Brain pericyte (primary cell): ENCODE measurements around the gene ALK.

Experiments
- DNase-seq: peaks from one replicate; pipeline ENCODE4 v3.0.0-alpha.2; 2012; ENCODE audit warnings: low read depth, low spot score

The ALK gene

DNA sequence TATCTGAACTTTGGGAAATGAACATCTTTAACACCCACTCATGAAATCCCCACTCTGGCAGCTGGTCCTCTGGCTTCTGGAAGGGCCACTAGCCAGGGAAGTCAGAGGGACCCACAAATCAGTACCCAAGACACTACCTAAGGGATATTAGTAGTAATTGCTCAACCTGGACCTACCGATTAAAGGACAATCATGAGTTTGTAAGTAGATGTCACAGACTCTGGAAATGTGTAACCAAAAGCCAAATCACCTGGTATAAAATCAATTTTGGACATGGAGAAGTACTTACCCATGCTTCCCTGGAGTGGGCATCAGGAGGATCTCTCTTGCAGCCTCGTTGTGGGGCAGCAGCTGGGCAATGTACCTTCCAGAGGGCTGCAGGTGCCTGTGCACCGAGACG lies 389.8 kb downstream of the ALK start:
- no peak for DNase-seq

DNA sequence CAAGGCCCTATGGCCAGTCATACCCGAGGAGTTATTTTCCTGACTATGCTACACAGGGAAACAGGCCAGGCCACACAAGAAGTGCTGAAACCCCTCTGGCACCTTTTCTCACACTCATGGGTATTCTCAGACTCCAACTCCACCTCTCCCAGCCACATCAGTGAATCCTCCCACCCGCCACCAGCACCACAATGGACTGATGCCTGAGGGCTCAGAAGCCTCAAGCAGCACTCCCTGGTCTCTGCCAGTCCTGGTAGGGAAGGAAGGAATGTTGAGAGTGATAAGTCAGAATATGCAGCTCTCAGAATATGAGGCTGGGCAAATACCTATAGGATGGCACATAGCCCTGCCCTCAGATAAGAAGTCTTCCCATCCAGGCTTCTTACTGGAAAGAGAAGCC lies 391.1 kb downstream of the ALK start:
- no peak for DNase-seq

DNA sequence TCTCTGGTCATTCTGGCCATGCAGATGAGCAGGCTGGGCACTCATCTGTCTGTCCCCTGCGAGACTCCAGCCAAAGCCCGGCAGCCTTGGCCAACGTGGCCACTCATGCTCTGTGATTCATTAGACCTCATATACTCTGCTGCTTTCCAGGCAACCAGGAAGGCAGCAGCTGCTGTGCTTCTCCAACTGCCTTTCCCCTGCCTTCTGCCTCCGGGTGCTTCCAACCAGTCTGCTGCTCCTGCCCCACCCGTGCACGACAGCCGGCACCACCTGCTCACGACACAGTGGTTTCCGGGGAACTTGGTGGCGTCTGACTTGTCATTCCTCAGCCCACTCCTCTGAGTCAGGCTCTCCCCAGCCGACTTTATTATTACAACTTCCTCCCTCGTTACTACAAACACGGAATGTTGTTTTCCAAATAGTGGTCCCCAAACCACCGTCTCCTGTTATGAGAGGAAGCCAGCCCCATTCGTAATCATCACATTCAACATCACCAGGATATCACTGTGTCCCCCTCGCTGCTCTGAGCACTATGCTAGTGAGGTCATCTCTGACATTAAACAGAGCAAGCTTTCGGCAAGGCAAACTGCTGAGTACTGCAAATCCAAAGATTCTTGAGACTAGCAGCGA lies 392.4 kb downstream of the ALK start:
- no peak for DNase-seq

DNA sequence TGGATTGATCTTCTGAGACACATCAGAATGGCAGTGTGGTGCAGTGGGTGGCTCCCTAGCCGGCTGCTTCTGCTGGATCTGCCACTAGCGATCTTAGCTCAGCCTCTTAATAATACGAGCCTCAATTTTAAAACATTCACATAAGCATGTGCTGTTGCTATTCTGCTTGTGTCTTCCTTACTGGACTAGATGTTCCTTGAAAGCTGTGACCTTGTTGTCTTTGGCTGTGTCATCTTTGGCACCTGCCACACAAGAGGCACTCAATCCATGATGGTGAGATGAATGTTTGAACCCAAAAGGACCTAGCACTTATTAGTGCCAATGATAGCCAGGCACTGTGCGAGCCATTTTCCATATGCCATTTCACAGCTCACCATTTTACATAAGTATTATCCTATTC lies 393.0 kb downstream of the ALK start:
- DNase-seq, result no peak

DNA sequence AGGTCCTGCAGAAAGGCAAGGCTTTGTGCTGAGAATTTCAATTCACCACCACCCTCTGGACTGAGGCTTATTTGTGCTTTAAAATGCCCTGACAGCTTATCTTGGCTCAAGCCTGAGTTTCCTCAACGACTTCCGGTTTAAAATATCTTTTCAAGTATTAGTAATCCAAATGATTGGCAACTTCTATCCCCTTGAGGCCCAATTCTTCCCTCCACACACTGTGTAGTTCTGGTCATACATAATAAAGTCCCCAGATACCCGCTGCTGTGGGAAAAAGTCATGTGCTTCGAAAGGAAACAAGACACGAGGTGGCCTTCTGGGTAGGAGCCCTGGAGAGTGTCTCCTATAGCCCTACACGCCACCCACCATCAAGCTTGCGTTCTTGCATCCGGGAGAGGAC lies 393.4 kb downstream of the ALK start:
- no peak for DNase-seq

DNA sequence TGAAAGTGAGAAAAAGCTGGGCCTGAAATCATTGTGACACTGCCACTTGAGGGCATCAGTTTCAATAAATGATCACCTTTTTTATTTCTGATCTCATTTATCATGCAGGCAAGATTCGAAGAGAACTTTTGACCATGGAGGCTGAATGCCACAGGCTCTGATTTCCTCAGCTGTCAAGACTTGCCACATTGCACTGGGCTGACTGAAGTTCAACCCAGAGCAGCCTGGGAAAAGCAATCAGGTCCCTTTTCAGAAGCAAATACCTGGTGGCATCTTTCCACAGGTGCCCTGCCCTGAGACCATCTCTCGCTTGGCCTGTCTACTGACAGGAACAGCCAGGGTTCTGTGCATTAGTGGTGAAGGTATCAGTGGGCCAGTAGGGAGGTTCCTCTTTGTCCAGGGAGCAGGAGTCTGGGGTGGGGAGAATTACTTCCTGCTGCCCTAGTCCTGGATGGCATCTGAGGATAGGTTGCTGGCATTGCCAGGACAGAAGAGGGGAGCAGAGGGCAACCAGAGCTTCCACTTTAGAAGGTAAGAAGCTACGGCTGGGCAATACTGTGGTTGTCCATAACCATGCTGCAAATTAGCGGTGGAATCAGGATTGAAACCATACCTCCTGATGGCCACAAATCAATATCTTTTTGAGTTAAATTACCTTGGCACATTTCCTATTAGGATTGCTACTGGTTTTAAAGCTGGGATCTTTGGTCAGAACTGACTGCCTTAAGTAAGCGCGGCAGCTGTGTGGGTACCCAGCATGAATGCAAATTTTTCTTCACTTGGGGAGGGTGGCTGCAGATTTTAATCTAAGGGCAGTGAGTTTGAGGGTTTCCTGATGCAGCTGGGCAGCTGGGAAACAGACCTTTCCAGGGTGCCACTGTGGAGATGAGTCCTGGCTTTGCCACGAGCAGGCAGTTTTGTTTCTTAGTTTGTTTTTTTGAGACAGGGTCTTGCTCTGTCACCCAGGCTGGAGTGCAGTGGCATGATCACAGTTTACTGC lies 394.5 kb downstream of the ALK start:
- no peak for DNase-seq

DNA sequence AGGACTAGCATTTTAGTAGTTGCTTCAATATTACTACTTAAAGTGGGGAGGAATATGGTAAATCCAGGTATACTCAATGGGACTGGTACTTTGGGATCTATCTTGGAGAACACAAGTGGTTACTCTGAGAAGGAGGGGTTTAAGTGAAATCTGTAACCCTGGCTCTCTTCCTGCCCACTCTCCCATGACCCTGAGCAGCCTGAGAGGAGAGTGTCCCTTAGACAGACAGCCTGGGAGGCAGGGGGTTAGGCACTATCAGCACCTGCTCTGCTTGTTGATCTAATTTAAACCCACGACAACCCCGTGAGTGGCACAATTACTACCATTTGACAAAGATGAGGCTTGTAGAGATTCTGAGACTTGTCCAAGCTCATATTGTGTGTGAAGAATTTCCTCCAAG lies 395.5 kb downstream of the ALK start:
- no peak for DNase-seq

DNA sequence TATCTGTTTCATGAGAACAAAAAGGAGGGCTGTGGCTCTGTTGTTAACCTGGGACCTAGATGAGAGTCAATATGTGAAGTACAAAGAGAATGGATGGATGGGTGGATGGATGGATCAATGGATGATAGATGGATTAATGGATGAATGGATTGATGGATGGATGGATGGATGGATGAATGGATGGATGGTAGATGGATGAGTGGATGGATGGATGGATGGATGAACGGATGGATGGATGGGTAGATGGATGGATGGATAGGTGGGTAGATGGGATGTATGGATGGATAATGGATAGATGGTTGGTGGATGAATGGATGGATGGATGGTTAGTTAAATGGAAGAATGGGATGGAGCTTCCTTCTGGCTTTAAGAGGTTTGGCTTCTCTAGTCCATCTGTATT lies 396.7 kb downstream of the ALK start:
- no peak for DNase-seq

DNA sequence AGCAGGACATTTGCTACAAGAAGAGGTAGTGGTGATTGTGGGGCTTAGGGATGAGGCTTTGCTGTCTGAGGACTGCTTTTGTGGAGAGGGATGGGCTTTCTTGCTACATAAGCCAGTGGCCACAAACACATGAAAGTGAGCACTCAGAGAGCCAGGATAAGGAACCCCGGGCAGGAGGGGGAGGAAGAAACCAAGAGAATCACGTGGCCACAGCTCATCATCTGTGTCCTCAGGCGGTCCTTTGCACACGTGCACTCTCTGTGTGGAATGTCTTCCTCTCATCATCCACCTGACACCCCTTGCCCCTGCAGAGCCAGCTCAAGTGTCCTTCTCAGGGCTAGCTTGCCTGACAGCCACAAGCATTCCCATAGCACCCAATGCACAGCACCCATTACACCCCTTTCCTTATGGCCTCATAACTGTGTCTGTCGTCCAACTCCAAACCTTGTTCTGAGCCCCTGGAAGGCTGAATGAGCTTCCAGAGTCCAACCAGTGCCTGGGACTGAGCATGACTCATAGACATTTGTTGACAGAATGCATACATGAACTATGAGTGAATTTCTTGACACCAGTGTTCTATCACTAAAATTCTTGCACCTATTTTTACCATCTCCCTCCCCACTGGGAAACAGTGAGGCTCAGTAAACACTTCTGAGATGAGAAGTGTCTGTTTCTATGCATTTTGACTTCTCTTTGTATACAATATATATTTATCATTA lies 398.3 kb downstream of the ALK start:
- no peak for DNase-seq

DNA sequence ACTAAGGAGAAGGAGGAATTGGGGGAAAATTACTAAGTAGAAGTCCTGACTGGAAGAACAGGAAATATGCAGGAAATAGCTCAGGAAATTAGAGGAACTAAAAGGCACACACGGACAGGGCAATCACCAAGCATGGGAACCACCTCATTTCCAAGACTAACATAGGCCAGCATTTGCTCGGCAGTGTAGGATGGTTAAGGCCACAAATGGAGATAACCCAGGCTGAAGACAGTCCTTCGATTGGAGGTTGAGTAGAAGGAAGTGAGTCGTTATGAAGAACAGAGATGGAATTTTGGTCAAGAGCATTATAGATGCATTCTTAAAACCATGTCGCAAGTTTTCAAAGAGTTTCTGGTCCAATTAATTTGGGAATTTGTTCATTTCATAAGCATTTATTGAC lies 401.4 kb downstream of the ALK start:
- DNase-seq, result no peak

DNA sequence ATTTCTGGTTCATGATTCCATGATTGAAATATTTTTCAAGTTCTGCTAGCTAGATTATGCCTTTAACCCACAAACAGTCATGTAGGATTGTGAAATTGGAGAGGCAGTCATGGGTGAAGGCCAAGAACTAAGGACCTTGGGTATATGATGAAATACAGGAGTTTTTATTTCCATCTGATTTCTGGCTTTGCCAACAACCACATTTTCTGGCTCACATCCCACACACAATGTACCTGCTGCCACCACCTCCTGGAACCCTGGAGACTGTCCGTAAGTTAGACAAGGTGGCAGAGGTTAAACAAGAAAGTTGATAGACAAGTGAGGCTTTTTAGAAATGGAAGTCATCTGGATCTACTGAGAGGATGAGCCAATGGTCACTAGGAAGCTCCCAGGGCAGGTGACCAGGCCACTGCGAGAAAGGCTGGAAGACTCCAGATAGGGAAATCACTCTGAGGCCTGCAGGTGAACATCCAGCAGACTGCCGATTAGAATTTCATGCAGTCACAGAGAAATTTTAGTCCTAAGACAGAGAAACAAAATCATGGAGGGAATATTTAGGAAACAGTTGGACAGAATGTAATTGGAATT lies 402.0 kb downstream of the ALK start:
- DNase-seq, result no peak

DNA sequence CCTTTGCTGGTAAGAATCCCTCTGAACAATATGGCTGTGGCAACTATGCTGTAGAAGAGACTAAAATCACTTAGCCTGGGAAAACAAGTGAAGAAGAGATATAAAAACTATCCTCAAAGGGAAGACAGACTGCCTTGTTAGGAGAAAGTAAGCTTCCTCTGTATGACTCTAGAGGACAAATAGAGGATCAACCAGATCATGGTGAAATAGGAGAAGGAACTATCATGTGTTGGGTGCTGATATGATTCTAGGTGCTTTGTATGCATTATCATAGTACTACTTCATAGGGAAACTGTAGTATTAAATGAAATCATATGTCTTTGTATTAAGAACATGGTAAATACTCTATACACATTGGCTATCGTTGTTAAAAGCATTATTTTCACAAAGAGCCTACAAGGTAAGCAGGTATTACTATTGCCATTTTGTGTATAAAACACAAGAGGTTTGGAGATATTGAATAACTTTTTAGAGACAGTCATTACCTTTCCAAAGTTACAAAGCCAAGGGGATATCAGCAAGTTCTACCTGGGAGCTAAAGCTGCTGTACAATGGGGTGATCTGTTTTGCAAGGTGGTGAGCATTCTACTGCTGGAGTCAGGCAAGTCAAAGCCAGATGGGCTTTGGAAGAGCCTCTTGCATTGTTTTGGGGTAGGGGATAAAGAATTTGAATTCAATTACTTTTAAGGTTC lies 402.6 kb downstream of the ALK start:
- no peak for DNase-seq

DNA sequence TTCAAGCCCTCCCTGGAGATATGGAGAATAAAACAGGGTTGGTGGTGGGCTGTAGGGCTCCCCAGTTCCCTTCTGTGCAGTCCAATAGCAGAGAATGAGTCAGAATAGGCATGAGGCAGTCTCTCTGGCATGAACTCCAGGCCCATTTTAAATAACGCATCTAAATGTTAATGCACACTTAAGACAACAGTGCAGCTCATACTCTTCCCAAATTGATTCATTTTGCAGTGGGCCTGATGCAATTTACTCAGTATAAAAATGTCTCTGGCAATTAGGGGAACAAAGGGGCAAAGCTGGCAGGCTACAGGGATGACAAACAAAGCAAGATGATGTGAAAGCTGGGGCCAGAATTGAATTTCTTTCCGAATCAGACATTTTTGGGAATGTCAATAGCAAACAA lies 403.4 kb downstream of the ALK start:
- DNase-seq, result no peak

DNA sequence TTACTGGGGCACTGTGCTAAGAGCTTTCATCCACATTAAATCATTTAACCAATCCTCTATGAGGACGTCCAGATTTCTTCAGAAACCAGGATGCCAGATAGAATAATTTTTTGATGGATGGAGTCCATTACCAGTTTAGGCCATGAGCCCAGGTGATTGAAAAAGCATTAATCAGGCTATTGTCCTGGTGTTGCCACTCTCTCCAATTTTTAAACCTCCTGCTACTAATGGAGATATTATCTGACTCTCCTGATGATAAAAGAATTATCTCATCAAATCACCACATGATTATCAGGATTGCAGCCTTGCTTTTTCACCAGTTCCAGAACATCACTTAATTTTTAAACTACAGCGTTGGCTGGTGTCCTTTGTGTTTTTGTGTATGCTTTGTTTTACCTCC lies 404.0 kb downstream of the ALK start:
- no peak for DNase-seq

DNA sequence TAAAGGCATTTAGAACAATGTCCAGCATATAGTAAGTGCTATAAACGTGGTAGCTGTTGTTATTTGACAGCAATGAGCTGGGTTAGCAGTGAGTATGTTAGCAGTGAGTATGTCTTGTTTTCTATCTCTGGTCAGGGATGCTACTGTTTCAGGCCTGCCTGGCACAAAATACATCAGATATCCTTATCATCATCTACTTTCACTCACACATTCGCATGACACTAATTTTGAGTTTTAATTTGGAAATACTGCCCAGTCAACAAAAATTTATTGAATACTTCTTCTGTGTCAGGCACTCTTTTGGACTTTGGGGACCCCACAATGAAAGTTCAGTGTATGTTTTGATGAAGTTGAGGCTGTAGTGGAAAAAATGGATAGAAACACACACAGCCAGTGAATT lies 404.6 kb downstream of the ALK start:
- DNase-seq, result no peak

DNA sequence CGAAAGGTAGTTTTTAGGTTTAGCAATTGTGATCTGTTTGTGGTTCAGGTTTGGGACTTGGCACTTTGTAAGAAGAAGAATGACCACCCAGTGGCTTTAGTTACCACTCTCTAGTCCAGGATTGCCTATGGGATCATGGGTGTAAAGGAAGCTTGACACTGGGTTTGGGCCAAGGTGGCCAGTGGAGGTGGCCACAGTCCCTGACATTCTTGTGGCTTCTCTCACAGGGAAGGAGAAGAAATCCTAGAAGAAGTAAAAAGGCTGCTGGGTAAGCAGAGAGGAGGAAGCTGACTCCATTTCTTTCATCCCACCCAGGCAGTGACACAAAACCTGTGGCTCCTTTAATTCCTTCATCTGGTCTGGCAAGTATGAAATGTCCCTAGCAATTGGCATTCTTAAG lies 411.5 kb downstream of the ALK start:
- no peak for DNase-seq

DNA sequence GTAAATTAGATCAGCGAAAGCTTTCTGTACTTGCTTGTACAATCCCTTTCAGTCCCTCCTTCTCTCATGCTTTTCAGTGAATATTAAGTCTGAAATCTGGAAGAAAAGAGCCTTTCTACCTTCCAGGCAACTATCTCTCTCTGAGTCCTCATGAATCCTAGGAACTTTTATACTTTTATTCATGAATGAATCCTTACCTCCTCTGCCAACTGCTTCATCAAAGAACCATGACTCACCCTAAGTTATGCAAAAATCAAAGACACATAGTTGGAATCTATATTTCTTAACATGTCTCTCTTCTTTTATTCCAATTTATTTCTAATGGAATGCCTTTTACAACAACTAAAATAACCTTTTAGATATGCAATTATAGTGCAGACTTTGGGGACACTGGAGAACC lies 412.0 kb downstream of the ALK start:
- no peak for DNase-seq

DNA sequence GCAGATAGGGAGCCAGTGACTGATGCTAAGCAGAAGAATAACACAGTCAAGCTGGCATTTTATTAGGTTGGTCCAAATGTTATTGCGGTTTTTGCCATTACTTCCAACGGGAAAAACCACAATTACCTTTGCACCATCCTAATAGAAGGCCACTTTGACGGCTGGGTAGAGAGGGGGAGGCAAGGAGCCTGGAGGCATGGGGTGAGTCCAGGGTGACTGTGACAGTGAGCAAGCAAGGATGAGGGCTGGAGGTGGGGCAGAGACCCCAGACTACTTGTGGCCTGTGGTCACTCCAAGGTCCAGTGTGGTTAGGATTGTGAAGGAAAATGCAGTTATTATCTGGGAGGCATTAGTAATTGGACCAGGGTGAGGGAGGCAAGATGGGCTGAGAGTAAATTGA lies 416.6 kb downstream of the ALK start:
- no peak for DNase-seq

DNA sequence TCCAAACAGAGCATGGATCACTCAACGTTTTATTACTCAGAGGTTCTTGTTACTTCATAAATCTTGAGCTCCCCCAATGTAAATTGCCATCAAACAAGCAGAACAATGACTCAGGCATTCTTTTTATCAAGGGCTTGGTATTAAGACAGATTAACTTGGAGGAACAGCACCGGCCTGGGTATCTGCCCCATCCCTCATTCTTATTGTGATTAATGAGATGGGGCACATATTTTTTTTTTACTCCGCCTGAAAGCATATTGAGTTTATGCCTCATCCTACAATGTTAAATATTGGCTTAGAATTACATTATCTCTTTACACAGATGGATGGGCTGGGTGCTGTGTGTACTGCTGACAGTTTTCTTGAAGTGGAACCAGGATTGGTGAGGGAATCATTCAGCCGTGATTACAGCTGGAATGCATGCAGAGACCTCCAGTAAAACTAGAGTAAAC lies 418.9 kb downstream of the ALK start:
- no peak for DNase-seq

DNA sequence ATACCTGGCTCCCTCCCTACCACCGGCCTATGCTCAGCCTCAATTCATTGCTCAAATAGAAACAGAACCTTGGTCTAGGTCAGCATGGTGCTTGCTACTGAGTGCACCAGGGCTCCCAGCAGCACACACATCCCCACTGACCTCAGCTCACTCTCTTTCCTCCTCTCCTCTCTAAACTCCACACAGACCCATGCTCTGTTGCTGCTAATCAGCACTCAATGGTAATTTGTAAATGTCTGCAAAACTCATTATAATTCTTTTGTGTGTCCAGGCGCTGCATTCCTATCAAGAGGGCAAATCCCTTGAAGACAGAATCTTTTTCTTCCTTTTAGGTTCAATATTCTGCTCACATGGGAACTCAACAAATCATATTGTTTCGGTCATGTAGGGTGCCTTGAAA lies 424.0 kb downstream of the ALK start:
- no peak for DNase-seq

DNA sequence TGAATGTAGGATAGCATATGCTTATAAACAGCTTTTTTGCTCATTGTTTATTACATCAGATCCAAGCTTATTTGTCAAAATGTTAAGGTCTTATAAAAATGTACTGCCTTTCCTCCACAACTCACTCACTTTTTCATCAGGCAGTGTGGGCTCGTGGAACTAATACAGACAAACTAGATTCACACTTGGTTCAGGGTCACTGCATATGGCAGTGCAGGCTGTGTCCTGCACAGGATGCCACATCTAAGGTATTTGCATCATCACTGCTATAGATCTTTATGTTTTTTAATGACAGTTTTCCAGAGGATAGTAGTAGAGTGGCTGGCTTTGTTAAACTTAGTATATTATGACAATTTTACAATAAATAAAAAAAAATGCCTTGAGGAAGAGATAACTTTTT lies 425.2 kb downstream of the ALK start:
- no peak for DNase-seq
